Smooth muscle cell (in vitro differentiated cells): ENCODE data around the gene VN1R5. TPM values are rescaled to one million over a fixed set of nuclear protein-coding genes. Genes with fewer than 3 reads are reported as not detected.

Source experiments
- DNase-seq: peaks from one replicate; lab custom pipeline; 2025; ENCODE audit not compliant: unreplicated experiment; lab: John Stamatoyannopoulos, UW
- H2AFZ ChIP-seq: fragments of 200-600 bp; sonication (generic); 2 replicates; pipeline ENCODE4 v1.6.0; 2016; ENCODE audit warnings: antibody characterized with exemption, low read depth, mild to moderate bottlenecking
- H3F3A ChIP-seq: fragments of 200-600 bp; sonication (generic); 2 replicates; pipeline ENCODE4 v1.6.0; 2017; ENCODE audit warnings: antibody characterized with exemption, low read depth
- H3K27ac ChIP-seq: fragments of 200-600 bp; sonication (generic); 2 replicates; pipeline ENCODE4 v1.5.1; 2016; ENCODE audit warnings: low read depth, mild to moderate bottlenecking
- H3K27me3 ChIP-seq: fragments of 200-600 bp; sonication (generic); 2 replicates; pipeline ENCODE4 v1.6.1; 2016; ENCODE audit warnings: low read depth, mild to moderate bottlenecking
- H3K36me3 ChIP-seq: fragments of 200-600 bp; sonication (generic); 2 replicates; pipeline ENCODE4 v1.5.1; 2016; ENCODE audit warnings: low read depth
- H3K4me1 ChIP-seq: fragments of 200-600 bp; sonication (generic); 2 replicates; pipeline ENCODE4 v1.5.1; 2016; ENCODE audit warnings: low read depth
- H3K4me2 ChIP-seq: fragments of 200-600 bp; sonication (generic); 2 replicates; pipeline ENCODE4 v1.6.0; 2016; ENCODE audit warnings: mild to moderate bottlenecking
- H3K4me3 ChIP-seq: fragments of 200-600 bp; sonication (generic); 2 replicates; pipeline ENCODE4 v1.5.1; 2016; ENCODE audit warnings: mild to moderate bottlenecking
- H3K79me2 ChIP-seq: fragments of 200-600 bp; sonication (generic); 2 replicates; pipeline ENCODE4 v1.6.0; 2016; ENCODE audit warnings: low read depth, mild to moderate bottlenecking
- H3K9ac ChIP-seq: fragments of 200-600 bp; sonication (generic); 2 replicates; pipeline ENCODE4 v1.6.0; 2016; ENCODE audit warnings: low read depth
- H3K9me3 ChIP-seq: fragments of 200-600 bp; sonication (generic); replicated peaks from 2 replicates; pipeline ENCODE4 v1.5.1; 2016; ENCODE audit warnings: low read depth
- H4K20me1 ChIP-seq: fragments of 200-600 bp; sonication (generic); 2 replicates; pipeline ENCODE4 v1.6.0; 2016; ENCODE audit warnings: low read depth
- WGBS: methylation state at CpG from one replicate; pipeline ENCODE4 v1.1.7; 2016; ENCODE audit warnings: low lambda C conversion rate; 5-methylcytosine and 5-hydroxymethylcytosine counted together
- polyA plus RNA-seq: library from polyadenylated mRNA; unstranded; fragments of >200 nt; fragmentation: Nextera tagmentation; extraction: Ambion mirVana; gene quantifications from 2 replicates; pipeline ENCODE4 v1.2.1, GENCODE V29; 2016
- total RNA-seq: library from RNA; depleted of rRNA; stranded (reverse); fragments of >200 nt; gene quantifications from 2 replicates; pipeline ENCODE4 v1.2.3, GENCODE V29; 2014
- TF ChIP-seq, protein P1 (sequence below): fragments of 200-600 bp; sonication (generic); IDR thresholded peaks from 2 replicates; pipeline ENCODE4 v1.5.1; 2017; ENCODE audit warnings: borderline replicate concordance, mild to moderate bottlenecking, antibody characterized with exemption; ENCODE audit not compliant: insufficient read depth, poor library complexity, severe bottlenecking

VN1R5 gene
- total and polyA plus RNA-seq, 2 experiments from 2014 or later, result not detected

GRCh38 chr1:247268390-247269045 lies 12.6 kb downstream of the VN1R5 start:
- Histone ChIP-seq H3K27ac (no peak overlapping the region), H3K4me3 (no peak overlapping the region), H4K20me1 (no peaks in the 10 kb centered on the region), H3F3A (no peaks in the 10 kb centered on the region), H3K9me3 (no peaks in the 10 kb centered on the region), H3K36me3 (no peaks in the 10 kb centered on the region), H3K4me1 (no peaks in the 10 kb centered on the region), H3K79me2 (no peaks in the 10 kb centered on the region), H3K4me2 (no peak overlapping the region), H2AFZ (no peak overlapping the region), H3K27me3 (no peaks in the 10 kb centered on the region), H3K9ac (no peak overlapping the region)
- 90% methylated on average over 2 of the region's 2 CpGs for WGBS
- TF ChIP-seq, protein P1, sequence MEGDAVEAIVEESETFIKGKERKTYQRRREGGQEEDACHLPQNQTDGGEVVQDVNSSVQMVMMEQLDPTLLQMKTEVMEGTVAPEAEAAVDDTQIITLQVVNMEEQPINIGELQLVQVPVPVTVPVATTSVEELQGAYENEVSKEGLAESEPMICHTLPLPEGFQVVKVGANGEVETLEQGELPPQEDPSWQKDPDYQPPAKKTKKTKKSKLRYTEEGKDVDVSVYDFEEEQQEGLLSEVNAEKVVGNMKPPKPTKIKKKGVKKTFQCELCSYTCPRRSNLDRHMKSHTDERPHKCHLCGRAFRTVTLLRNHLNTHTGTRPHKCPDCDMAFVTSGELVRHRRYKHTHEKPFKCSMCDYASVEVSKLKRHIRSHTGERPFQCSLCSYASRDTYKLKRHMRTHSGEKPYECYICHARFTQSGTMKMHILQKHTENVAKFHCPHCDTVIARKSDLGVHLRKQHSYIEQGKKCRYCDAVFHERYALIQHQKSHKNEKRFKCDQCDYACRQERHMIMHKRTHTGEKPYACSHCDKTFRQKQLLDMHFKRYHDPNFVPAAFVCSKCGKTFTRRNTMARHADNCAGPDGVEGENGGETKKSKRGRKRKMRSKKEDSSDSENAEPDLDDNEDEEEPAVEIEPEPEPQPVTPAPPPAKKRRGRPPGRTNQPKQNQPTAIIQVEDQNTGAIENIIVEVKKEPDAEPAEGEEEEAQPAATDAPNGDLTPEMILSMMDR, result no peak
- no peak for DNase-seq

GRCh38 chr1:247269133-247269532 lies 13.3 kb downstream of the VN1R5 start:
- Histone ChIP-seq H3K4me3 (no peak overlapping the region), H3K36me3 (no peaks in the 10 kb centered on the region), H3K9me3 (no peaks in the 10 kb centered on the region), H3K79me2 (no peaks in the 10 kb centered on the region), H3K27me3 (no peaks in the 10 kb centered on the region), H3K27ac (no peak overlapping the region), H3K9ac (no peak overlapping the region), H4K20me1 (no peaks in the 10 kb centered on the region), H3K4me1 (no peaks in the 10 kb centered on the region), H3F3A (no peaks in the 10 kb centered on the region), H3K4me2 (no peak overlapping the region), H2AFZ (no peak overlapping the region)
- TF ChIP-seq, protein P1, result no peak
- no peak for DNase-seq

- Histone ChIP-seq H3K27ac (no peak overlapping the region), H3K79me2 (no peaks in the 10 kb centered on the region), H3K4me2 (no peak overlapping the region), H3K9ac (no peak overlapping the region), H3K9me3 (no peaks in the 10 kb centered on the region), H3K27me3 (no peaks in the 10 kb centered on the region), H4K20me1 (no peaks in the 10 kb centered on the region), H3F3A (no peaks in the 10 kb centered on the region), H3K4me1 (no peaks in the 10 kb centered on the region), H2AFZ (no peak overlapping the region), H3K36me3 (no peaks in the 10 kb centered on the region), H3K4me3 (no peak overlapping the region)
- WGBS, result 56% methylated on average over 1 of the region's 1 CpG
- DNase-seq, result no peak
- TF ChIP-seq, protein P1, result no peak
Observed at GRCh38 chr1:247270003-247270402, 14.1 kb downstream of the VN1R5 start.

DNA sequence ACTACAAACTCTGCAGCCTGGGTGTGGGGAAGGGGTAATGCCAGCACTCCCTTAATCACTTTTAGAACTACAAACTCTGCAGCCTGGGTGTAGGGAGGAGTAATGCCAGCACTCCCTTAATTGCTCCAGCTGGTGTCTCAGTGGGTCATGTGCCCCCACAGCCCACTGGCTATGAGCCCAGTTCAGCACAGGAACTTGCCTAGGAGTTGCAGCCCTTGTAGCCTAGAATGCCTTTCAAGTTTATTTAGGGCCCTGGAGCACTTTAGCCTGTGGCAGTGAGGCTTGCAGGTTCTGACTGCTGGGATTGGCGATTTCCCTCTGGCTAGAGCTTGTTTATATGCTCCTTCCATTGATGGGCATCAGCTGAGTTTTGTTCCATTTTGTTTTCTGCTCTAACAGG lies 17.1 kb downstream of the VN1R5 start:
- no peak for DNase-seq
- Histone ChIP-seq H3K9ac (no peak overlapping the region), H3K4me1 (no peaks in the 10 kb centered on the region), H3K27me3 (no peaks in the 10 kb centered on the region), H3F3A (no peaks in the 10 kb centered on the region), H3K27ac (no peak overlapping the region), H3K4me2 (no peak overlapping the region), H3K9me3 (no peaks in the 10 kb centered on the region), H3K4me3 (no peak overlapping the region), H4K20me1 (no peaks in the 10 kb centered on the region), H3K79me2 (no peaks in the 10 kb centered on the region), H3K36me3 (no peaks in the 10 kb centered on the region), H2AFZ (no peak overlapping the region)
- WGBS, result 92% methylated on average over 1 of the region's 1 CpG
- TF ChIP-seq, protein P1, result no peak
